Keratinocyte (primary cell): ENCODE measurements around the gene OR52H1. TPM values are rescaled to one million over a fixed set of nuclear protein-coding genes. Genes with fewer than 3 reads are reported as not detected.

Source experiments
- DNase-seq: peaks from one replicate; pipeline ENCODE4 v3.0.0-alpha.2; 2011; ENCODE audit warnings: low read depth, missing footprints, low spot score
- FAIRE-seq: peaks from 2 replicates; lab custom pipeline; 2011; peaks lifted over from hg19 to GRCh38; lab: Jason Lieb, UNC
- H2AFZ ChIP-seq: 2 replicates; pipeline ENCODE4 v1.6.0; 2012; ENCODE audit warnings: low read length, control low read depth, inconsistent platforms; ENCODE audit not compliant: control insufficient read depth
- H3K27ac ChIP-seq: 2 replicates; pipeline ENCODE4 v1.5.1; 2011; ENCODE audit warnings: low read length; ENCODE audit not compliant: control insufficient read depth, insufficient read depth
- H3K27me3 ChIP-seq: 3 replicates; pipeline ENCODE4 v1.6.0; 2011; ENCODE audit warnings: low read length; ENCODE audit not compliant: control insufficient read depth, insufficient read depth; ENCODE audit errors: extremely low read depth
- H3K36me3 ChIP-seq, 2 experiments: 2 replicates in 1 of 2; 3 replicates in 1 of 2; pipeline ENCODE4 v1.5.1; 2011; ENCODE audit warnings: low read length in 2 of 2, mild to moderate bottlenecking in 1 of 2; ENCODE audit not compliant: control insufficient read depth in 2 of 2, insufficient read depth in 2 of 2; ENCODE audit errors: extremely low read depth in 1 of 2
- H3K4me1 ChIP-seq: 3 replicates; pipeline ENCODE4 v1.5.1; 2011; ENCODE audit warnings: low read length; ENCODE audit not compliant: control insufficient read depth, insufficient read depth; ENCODE audit errors: extremely low read depth
- H3K4me2 ChIP-seq: 3 replicates; pipeline ENCODE4 v1.6.0; 2011; ENCODE audit warnings: low read depth, low read length; ENCODE audit not compliant: control insufficient read depth, insufficient read depth; ENCODE audit errors: extremely low read depth
- H3K4me3 ChIP-seq, 3 experiments: fragments of 200-600 bp in 1 of 3; sonication (generic) in 1 of 3; 2 replicates in 2 of 3; 3 replicates in 1 of 3; pipeline ENCODE4 v1.5.1; 2011 to 2016; ENCODE audit warnings: low read length in 3 of 3, mild to moderate bottlenecking in 3 of 3, control low read depth in 2 of 3, inconsistent platforms in 1 of 3, low read depth in 1 of 3, mixed read lengths in 1 of 3, mixed run types in 1 of 3, moderate library complexity in 1 of 3; ENCODE audit not compliant: control insufficient read depth in 2 of 3, insufficient read depth in 2 of 3; ENCODE audit errors: extremely low read depth in 1 of 3
- H3K79me2 ChIP-seq: 2 replicates; pipeline ENCODE4 v1.6.0; 2012; ENCODE audit warnings: low read length; ENCODE audit not compliant: control insufficient read depth, insufficient read depth
- H3K9ac ChIP-seq: 3 replicates; pipeline ENCODE4 v1.6.0; 2011; ENCODE audit warnings: low read length; ENCODE audit not compliant: control insufficient read depth, insufficient read depth; ENCODE audit errors: extremely low read depth
- H3K9me1 ChIP-seq: 3 replicates; pipeline ENCODE4 v1.6.0; 2011; ENCODE audit warnings: low read length; ENCODE audit not compliant: control insufficient read depth, insufficient read depth; ENCODE audit errors: extremely low read depth
- H3K9me3 ChIP-seq: 2 replicates; pipeline ENCODE4 v1.5.1; 2012; ENCODE audit warnings: low read depth, low read length; ENCODE audit not compliant: control insufficient read depth
- H4K20me1 ChIP-seq: 3 replicates; pipeline ENCODE4 v1.6.0; 2011; ENCODE audit warnings: low read length; ENCODE audit not compliant: control insufficient read depth, insufficient read depth; ENCODE audit errors: extremely low read depth
- EZH2 ChIP-seq: IDR thresholded peaks from one replicate; pipeline ENCODE4 v1.6.1; 2012; ENCODE audit warnings: inconsistent platforms, mild to moderate bottlenecking, low read length, moderate library complexity
- dilution Hi-C: fragments of 300-500 bp; cut with MboI; formaldehyde crosslinking; loops from one replicate; pipeline ENCODE4 v1.7.0; 2020; ENCODE audit warnings: low sequenced_read_pairs; ENCODE audit not compliant: extremely low pct_ligation_motif_present
- polyA plus RNA-seq, 5 experiments: library from polyadenylated mRNA; depleted of rRNA in 3 of 5; stranded (reverse) in 3 of 5; stranded (forward) in 1 of 5; unstranded in 1 of 5; fragments of >200 nt; gene quantifications; 1 replicate in 1 of 5; 2 replicates in 3 of 5; 3 replicates in 1 of 5; pipeline versions ENCODE4 v1.2.1 to v1.2.3, GENCODE V29; 2011 to 2012; ENCODE audit warnings: missing spikeins in 2 of 5, low read depth in 1 of 5, low replicate concordance in 1 of 5
- TF ChIP-seq, protein P1 (sequence below), 3 experiments: IDR thresholded peaks in 1 of 3; conservative IDR thresholded peaks in 1 of 3; optimal IDR thresholded peaks in 1 of 3; 2 replicates in 2 of 3; 3 replicates in 1 of 3; pipeline versions ENCODE3 to v1.5.1; 2011; ENCODE audit warnings: low read length in 3 of 3, mild to moderate bottlenecking in 3 of 3, moderate library complexity in 2 of 3, control low read depth in 1 of 3, inconsistent platforms in 1 of 3; ENCODE audit not compliant: insufficient read depth in 2 of 3; ENCODE audit errors: extremely low read depth in 1 of 3

OR52H1 gene
- polyA plus RNA-seq, 1 donor (not counting 4 experiments of a cell fraction or from before 2014, with no cell fraction given), result not detected

DNA sequence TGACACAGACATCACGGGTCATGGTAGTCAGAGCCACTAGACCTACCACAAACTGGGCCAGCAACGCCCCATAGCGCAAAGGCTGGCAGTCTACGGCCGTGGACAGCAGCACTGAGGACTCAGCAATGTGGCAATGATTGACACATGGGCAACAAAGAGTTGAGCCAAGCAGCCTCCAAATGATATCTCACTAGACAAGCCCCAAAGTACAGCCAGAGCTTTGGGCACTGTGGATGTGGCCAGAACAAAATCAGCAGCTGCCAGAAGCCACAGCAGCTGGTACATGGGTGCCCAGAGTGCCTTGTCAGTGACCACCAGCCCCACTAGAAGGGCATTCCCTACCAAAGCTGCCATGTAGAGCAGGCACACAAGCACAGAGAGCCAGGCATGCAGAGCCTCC is 20.6 kb downstream of the OR52H1 start:
- no peaks in the 10 kb centered on the region for H3K27me3 ChIP-seq
- dilution Hi-C loops, result no loop called here
- FAIRE-seq, result no peak

DNA sequence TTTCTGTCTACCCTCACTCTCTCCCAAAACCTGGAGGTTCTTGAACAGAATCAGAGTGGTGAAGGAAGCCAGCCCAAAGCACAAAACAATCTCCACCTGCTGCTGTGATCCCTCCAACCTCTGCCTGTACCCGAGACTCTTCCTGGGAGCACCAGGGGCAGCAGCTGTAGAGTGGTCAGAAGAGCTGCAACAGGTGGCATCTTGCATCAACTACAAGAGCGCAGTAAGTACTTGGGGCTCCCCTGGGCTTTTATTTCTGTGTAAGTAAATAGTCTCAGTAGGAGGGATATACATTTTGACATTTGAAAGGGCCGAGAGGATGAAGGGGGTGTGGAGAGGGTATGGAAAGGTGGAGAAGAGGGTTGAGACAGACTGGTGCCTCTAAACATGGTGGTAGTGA is 23.6 kb downstream of the OR52H1 start:
- no peak for DNase-seq
- Histone ChIP-seq H3K27me3 (no peaks in the 10 kb centered on the region), H2AFZ (no peak overlapping the region), H4K20me1 (no peaks in the 10 kb centered on the region), H3K4me3 (no peak overlapping the region), H3K79me2 (no peaks in the 10 kb centered on the region), H3K27ac (no peak overlapping the region), H3K9me3 (no peaks in the 10 kb centered on the region), H3K4me2 (no peak overlapping the region), H3K36me3 (no peaks in the 10 kb centered on the region), H3K9me1 (no peaks in the 10 kb centered on the region), H3K4me1 (no peaks in the 10 kb centered on the region), H3K9ac (no peak overlapping the region)
- no peak for TF ChIP-seq EZH2
- TF ChIP-seq, protein P1, sequence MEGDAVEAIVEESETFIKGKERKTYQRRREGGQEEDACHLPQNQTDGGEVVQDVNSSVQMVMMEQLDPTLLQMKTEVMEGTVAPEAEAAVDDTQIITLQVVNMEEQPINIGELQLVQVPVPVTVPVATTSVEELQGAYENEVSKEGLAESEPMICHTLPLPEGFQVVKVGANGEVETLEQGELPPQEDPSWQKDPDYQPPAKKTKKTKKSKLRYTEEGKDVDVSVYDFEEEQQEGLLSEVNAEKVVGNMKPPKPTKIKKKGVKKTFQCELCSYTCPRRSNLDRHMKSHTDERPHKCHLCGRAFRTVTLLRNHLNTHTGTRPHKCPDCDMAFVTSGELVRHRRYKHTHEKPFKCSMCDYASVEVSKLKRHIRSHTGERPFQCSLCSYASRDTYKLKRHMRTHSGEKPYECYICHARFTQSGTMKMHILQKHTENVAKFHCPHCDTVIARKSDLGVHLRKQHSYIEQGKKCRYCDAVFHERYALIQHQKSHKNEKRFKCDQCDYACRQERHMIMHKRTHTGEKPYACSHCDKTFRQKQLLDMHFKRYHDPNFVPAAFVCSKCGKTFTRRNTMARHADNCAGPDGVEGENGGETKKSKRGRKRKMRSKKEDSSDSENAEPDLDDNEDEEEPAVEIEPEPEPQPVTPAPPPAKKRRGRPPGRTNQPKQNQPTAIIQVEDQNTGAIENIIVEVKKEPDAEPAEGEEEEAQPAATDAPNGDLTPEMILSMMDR (optimal IDR thresholded peaks at IDR 0.05 in 1 of 3, IDR thresholded peaks at IDR 0.05 in 1 of 3, conservative IDR thresholded peaks at IDR 0.05 in 1 of 3; ENCODE audit: extremely low read depth in 1 of 3, insufficient read depth in 2 of 3, low read length in 3 of 3), result no peak
- dilution Hi-C loops, result no loop called here
- no peak for FAIRE-seq

More for the DNA sequence above, 20.6 kb downstream of the OR52H1 start:
- H3K9me1 ChIP-seq, result no peaks in the 10 kb centered on the region
- H3K4me2 ChIP-seq, result no peak overlapping the region
- no peak for TF ChIP-seq EZH2
- TF ChIP-seq, protein P1 (optimal IDR thresholded peaks at IDR 0.05 in 1 of 3, IDR thresholded peaks at IDR 0.05 in 1 of 3, conservative IDR thresholded peaks at IDR 0.05 in 1 of 3; ENCODE audit: extremely low read depth in 1 of 3, insufficient read depth in 2 of 3, low read length in 3 of 3), result no peak
- H3K79me2 ChIP-seq, result no peaks in the 10 kb centered on the region
- no peaks in the 10 kb centered on the region for H3K36me3 ChIP-seq
- H3K4me3 ChIP-seq, result no peak overlapping the region
- DNase-seq, result no peak
- no peak overlapping the region for H3K9ac ChIP-seq
- H3K27ac ChIP-seq, result no peak overlapping the region
- H3K9me3 ChIP-seq, result no peaks in the 10 kb centered on the region
- H4K20me1 ChIP-seq, result no peaks in the 10 kb centered on the region
- no peak overlapping the region for H2AFZ ChIP-seq
- H3K4me1 ChIP-seq, result no peaks in the 10 kb centered on the region
